Brain microvascular endothelial cell (primary cell): ENCODE data around the gene C3orf80.

Experiments used
- DNase-seq: peaks from one replicate; pipeline ENCODE4 v3.0.0-alpha.2; 2020
- H3K27ac ChIP-seq: fragments of 250-450 bp; sonication (Bioruptor Pico); 2 replicates; pipeline ENCODE4 v1.5.1; 2020; ENCODE audit warnings: mild to moderate bottlenecking, moderate library complexity
- H3K27me3 ChIP-seq: fragments of 250-450 bp; sonication (Bioruptor Pico); replicated peaks from 2 replicates; pipeline ENCODE4 v1.5.1; 2020; ENCODE audit warnings: mild to moderate bottlenecking
- H3K36me3 ChIP-seq: fragments of 250-450 bp; sonication (Bioruptor Pico); replicated peaks from 2 replicates; pipeline ENCODE4 v1.5.1; 2020; ENCODE audit warnings: mild to moderate bottlenecking
- H3K4me3 ChIP-seq: 2 replicates; pipeline ENCODE4 v1.5.1; 2011; ENCODE audit warnings: low read depth, mild to moderate bottlenecking, control low read depth, low read length, moderate library complexity
- CTCF ChIP-seq: IDR thresholded peaks from 2 replicates; pipeline ENCODE4 v1.5.1; 2011; ENCODE audit warnings: low read depth, mild to moderate bottlenecking, moderate library complexity, low read length, control low read depth, inconsistent platforms; ENCODE audit errors: missing control alignments
- in situ Hi-C: cut with HindIII; loops from 2 replicates; pipeline ENCODE4 v1.10.0; 2017; ENCODE audit warnings: low sequenced_read_pairs, low pct_ligation_motif_present

C3orf80 gene

DNA sequence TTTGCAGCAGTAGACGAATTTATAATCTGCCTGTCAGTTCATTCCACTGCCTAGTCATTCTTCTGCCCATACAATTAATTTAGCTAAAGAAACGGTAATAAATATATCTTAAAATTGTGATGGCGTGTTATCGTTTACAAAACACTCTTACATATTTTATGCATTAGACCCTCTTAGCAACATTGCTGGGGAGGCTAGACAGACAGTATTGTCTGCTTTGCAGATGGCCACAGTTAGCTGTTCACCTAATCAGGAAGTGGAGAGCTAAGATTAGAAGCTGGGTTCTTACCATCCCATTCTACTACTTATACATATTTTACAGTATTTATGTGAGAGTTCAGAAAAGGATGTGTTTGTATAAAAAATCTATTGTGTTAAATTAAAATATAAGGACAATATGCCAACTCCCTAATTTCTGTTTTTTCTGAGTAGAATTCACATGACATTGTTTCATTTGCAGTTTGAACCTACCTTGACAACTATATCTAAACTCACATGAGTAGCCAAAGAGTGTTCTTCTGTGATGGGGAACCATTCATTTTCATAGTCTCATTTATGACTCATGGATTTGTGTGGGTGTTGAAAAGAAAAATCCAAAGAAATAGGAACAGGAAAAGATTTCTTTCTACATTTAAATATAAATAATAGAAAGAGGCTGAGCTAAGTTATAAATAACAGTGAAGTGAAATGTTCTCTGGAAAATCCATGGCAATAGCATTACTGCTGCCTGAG is 41.7 kb upstream of the C3orf80 start:
- Histone ChIP-seq H3K36me3 (no peaks in the 10 kb centered on the region), H3K27ac (no peak overlapping the region), H3K4me3 (no peak overlapping the region), H3K27me3 (no peaks in the 10 kb centered on the region)
- no peak for TF ChIP-seq CTCF
- in situ Hi-C loops = no loop called here
- DNase-seq = no peak

DNA sequence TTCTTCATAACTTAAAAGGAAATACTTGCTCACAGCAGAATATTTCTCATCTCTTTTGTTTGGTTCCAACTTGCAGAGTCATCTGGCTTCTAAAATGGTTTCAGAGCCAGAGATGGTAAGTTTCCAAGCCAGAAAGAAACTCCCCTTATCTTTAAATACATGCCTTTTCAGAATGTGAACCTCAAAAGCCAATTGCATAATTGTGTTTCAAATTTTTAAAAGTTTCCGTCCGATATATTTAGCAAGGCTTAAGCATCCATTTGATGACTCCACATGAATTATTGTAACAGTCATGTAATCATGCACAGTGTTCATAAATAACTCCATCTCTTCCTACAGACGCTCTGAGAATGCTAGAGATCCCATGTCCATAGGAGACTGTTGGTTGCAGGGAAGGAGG is 40.6 kb upstream of the C3orf80 start:
- in situ Hi-C loops = no loop called here
- H3K4me3 ChIP-seq = no peak overlapping the region
- H3K27me3 ChIP-seq = no peaks in the 10 kb centered on the region
- H3K36me3 ChIP-seq = no peaks in the 10 kb centered on the region
- H3K27ac ChIP-seq = no peak overlapping the region
- no peak for DNase-seq
- no peak for TF ChIP-seq CTCF

DNA sequence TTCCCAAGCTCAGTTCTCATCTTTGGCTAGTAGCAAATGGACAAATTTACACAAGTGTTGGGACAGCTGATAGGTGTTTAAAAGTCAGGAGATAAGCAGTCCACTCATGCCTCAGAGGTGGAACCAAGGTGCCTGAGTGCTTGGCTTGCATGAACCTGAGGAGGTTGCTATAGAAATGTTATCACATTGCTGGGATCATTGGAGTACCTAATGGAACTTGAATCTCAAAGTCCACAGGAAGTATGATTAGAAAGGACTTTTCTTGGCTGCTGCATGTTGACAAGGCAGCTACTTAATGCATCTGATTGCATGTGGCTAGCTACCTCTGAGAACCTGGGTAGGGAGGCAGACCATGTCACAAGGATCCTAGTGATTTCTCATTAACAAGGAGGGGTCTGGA is 39.5 kb upstream of the C3orf80 start:
- Histone ChIP-seq H3K4me3 (no peak overlapping the region), H3K36me3 (no peaks in the 10 kb centered on the region), H3K27ac (no peak overlapping the region), H3K27me3 (no peaks in the 10 kb centered on the region)
- no peak for DNase-seq
- TF ChIP-seq CTCF = no peak
- in situ Hi-C loops = no loop called here

- Histone ChIP-seq H3K27ac (no peak overlapping the region), H3K4me3 (no peak overlapping the region), H3K36me3 (no peaks in the 10 kb centered on the region), H3K27me3 (no peaks in the 10 kb centered on the region)
- DNase-seq = no peak
- no peak for TF ChIP-seq CTCF
- in situ Hi-C loops = no loop called here
Measured at GRCh38 chr3:160187288-160187687, 37.9 kb upstream of the C3orf80 start.

DNA sequence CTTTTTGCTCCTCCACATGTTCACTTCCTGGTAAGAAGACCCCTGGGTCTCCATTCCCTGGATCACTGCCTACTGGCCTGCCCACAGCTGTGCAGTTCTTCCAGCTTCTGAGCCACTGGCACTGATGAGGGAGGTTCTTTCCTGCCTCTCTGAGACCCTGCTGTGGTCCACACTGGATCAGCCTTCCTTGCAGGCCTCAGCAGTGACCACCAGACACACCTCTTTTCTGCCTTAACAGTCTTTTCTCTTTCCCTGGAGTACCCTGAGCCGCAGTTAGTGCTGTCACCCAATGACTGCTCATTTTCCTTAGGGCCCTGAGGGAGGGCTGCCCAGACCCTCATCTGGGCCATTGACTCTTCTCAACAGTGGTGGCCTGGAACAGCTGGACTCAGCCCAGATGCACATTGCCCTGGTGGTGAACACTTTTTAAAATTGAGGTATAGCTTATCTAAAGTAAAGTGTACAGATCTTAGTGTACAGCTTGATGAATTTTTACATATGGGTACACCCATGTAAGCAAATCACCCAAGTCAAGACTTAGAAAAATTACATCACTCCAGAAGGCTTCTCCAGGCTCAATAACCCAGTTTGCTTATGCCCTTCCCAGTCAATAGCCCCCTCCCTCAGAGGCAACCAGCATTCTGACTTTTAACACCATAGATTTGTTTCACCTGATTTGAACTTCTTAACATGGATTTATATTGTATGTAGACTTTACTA is 32.8 kb upstream of the C3orf80 start:
- Histone ChIP-seq H3K4me3 (no peak overlapping the region), H3K27ac (no peak overlapping the region), H3K27me3 (no peaks in the 10 kb centered on the region), H3K36me3 (no peaks in the 10 kb centered on the region)
- TF ChIP-seq CTCF = no peak
- no peak for DNase-seq
- in situ Hi-C loops = no loop called here

GRCh38 chr3:160193644-160194192 is 31.5 kb upstream of the C3orf80 start:
- no peak for TF ChIP-seq CTCF
- in situ Hi-C loops = no loop called here
- Histone ChIP-seq H3K36me3 (no peaks in the 10 kb centered on the region), H3K4me3 (no peak overlapping the region), H3K27ac (no peak overlapping the region), H3K27me3 (no peaks in the 10 kb centered on the region)
- no peak for DNase-seq
